Loucy (cell line): ENCODE measurements around the gene LGALS7B.

Source experiments
- H2AFZ ChIP-seq: fragments of 200-600 bp; sonication (generic); 2 replicates; pipeline ENCODE4 v1.6.0; 2016; ENCODE audit warnings: antibody characterized with exemption, mild to moderate bottlenecking, low read length, moderate library complexity
- H3F3A ChIP-seq: fragments of 200-600 bp; 2 replicates; pipeline ENCODE4 v1.6.0; 2016; ENCODE audit warnings: antibody characterized with exemption, low read depth, mild to moderate bottlenecking
- H3K27me3 ChIP-seq: fragments of 200-600 bp; sonication (generic); 2 replicates; pipeline ENCODE4 v1.6.1; 2014; ENCODE audit warnings: low read length, mild to moderate bottlenecking; ENCODE audit not compliant: insufficient read depth, poor library complexity, severe bottlenecking
- H3K36me3 ChIP-seq: fragments of 200-600 bp; sonication (generic); 2 replicates; pipeline ENCODE4 v1.6.1; 2016; ENCODE audit warnings: low read length; ENCODE audit not compliant: insufficient read depth
- H3K4me1 ChIP-seq: fragments of 200-600 bp; sonication (generic); 2 replicates; pipeline ENCODE4 v1.5.1; 2014; ENCODE audit warnings: low read length, mild to moderate bottlenecking; ENCODE audit not compliant: insufficient read depth, poor library complexity, severe bottlenecking
- H3K4me2 ChIP-seq: fragments of 200-600 bp; sonication (generic); 2 replicates; pipeline ENCODE4 v1.6.0; 2014; ENCODE audit warnings: antibody characterized with exemption, low read length, low read depth, mild to moderate bottlenecking; ENCODE audit not compliant: poor library complexity, severe bottlenecking
- H3K4me3 ChIP-seq: fragments of 200-600 bp; sonication (generic); 2 replicates; pipeline ENCODE4 v1.5.1; 2014; ENCODE audit warnings: low read length, mild to moderate bottlenecking, mixed read lengths; ENCODE audit not compliant: poor library complexity, severe bottlenecking
- H3K79me2 ChIP-seq: fragments of 200-600 bp; sonication (generic); 2 replicates; pipeline ENCODE4 v1.6.1; 2014; ENCODE audit warnings: low read length; ENCODE audit not compliant: insufficient read depth
- H3K9ac ChIP-seq: fragments of 200-600 bp; sonication (generic); 2 replicates; pipeline ENCODE4 v1.6.0; 2014; ENCODE audit warnings: mild to moderate bottlenecking, low read depth, low read length, moderate library complexity; ENCODE audit not compliant: poor library complexity, severe bottlenecking
- H3K9me2 ChIP-seq: fragments of 200-600 bp; sonication (generic); replicated peaks from 2 replicates; pipeline ENCODE4 v1.6.1; 2016; ENCODE audit warnings: low read depth, low read length, mixed read lengths
- H3K9me3 ChIP-seq: fragments of 200-600 bp; sonication (generic); 2 replicates; pipeline ENCODE4 v1.6.1; 2014; ENCODE audit warnings: mild to moderate bottlenecking, antibody characterized with exemption, low read length, low read depth; ENCODE audit not compliant: insufficient read depth
- H4K20me1 ChIP-seq: fragments of 200-600 bp; sonication (generic); 2 replicates; pipeline ENCODE4 v1.6.0; 2014; ENCODE audit warnings: antibody characterized with exemption, low read length, mild to moderate bottlenecking; ENCODE audit not compliant: insufficient read depth, poor library complexity, severe bottlenecking
- EZH2phosphoT487 ChIP-seq: fragments of 200-600 bp; IDR thresholded peaks from 2 replicates; pipeline ENCODE4 v1.6.1; 2018; ENCODE audit warnings: antibody characterized with exemption, mild to moderate bottlenecking, moderate library complexity, borderline replicate concordance
- TF ChIP-seq, protein P1 (sequence below): fragments of 200-600 bp; sonication (generic); conservative IDR thresholded peaks from 2 replicates; pipeline ENCODE4 v1.5.1; 2014; ENCODE audit warnings: mild to moderate bottlenecking, antibody characterized with exemption, low read length

LGALS7B gene

DNA sequence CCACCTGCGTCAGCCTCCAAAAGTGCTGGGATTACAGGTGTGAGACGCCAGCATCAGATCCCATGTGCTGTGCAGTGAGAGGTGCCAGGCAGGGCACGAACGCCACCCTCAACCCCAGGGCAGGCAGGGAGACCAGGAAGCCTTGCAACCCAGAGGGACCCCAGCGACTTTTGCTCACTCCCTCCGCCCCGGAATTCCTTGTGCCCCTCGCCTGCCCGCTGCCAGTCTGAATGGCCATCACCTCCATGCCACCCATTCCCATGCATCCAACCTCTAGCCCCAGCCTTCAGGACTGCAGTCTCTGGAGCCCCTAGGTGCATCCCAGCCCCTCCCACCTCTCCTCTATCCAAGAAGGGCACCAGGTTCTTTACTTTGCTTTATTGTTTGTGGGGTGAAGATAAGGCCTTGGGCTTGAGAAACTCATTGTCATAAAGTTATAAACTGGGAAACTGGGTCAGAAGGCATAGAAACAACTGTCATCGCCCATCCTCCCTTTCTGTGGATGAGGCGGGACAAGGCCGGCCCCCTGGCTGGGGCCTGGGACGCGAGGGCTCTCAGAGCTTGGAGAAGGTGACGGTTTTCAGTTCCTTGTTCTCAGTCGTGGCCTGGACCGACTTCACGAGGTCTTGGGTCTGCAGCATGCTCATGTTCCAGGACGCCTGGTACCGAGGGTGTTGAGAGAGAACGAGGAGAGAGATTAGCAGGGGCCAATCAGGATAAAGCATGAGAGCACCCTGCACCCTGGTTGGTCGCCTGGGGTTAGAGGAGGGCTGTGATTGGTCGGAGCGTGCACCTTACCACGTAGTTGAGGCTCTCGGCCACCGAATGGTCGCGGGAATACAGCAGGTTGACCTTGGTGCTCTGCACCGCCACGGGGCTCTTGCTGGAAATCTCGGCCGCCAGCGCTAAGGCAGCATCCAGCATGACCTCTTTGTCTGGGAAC lies 26.3 kb downstream of the LGALS7B start:
- no peaks in the 10 kb centered on the region for H3K9me3 ChIP-seq
- no peaks in the 10 kb centered on the region for H3K4me1 ChIP-seq
- peaks cover 12% of the 10 kb centered on the region; the same call in 1 of the 2 replicates for H3K36me3 ChIP-seq
- H3K79me2 ChIP-seq: no peaks in the 10 kb centered on the region
- H3F3A ChIP-seq: no peaks in the 10 kb centered on the region
- H3K9me2 ChIP-seq: no peaks in the 10 kb centered on the region
- H3K9ac ChIP-seq: no peak overlapping the region
- no peaks in the 10 kb centered on the region for H4K20me1 ChIP-seq
- H2AFZ ChIP-seq: no peak overlapping the region
- H3K4me3 ChIP-seq: no peak overlapping the region
- H3K27me3 ChIP-seq: no peaks in the 10 kb centered on the region
- no peak overlapping the region for H3K4me2 ChIP-seq
- TF ChIP-seq EZH2phosphoT487: no peak
- TF ChIP-seq, protein P1, sequence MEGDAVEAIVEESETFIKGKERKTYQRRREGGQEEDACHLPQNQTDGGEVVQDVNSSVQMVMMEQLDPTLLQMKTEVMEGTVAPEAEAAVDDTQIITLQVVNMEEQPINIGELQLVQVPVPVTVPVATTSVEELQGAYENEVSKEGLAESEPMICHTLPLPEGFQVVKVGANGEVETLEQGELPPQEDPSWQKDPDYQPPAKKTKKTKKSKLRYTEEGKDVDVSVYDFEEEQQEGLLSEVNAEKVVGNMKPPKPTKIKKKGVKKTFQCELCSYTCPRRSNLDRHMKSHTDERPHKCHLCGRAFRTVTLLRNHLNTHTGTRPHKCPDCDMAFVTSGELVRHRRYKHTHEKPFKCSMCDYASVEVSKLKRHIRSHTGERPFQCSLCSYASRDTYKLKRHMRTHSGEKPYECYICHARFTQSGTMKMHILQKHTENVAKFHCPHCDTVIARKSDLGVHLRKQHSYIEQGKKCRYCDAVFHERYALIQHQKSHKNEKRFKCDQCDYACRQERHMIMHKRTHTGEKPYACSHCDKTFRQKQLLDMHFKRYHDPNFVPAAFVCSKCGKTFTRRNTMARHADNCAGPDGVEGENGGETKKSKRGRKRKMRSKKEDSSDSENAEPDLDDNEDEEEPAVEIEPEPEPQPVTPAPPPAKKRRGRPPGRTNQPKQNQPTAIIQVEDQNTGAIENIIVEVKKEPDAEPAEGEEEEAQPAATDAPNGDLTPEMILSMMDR: no peak

DNA sequence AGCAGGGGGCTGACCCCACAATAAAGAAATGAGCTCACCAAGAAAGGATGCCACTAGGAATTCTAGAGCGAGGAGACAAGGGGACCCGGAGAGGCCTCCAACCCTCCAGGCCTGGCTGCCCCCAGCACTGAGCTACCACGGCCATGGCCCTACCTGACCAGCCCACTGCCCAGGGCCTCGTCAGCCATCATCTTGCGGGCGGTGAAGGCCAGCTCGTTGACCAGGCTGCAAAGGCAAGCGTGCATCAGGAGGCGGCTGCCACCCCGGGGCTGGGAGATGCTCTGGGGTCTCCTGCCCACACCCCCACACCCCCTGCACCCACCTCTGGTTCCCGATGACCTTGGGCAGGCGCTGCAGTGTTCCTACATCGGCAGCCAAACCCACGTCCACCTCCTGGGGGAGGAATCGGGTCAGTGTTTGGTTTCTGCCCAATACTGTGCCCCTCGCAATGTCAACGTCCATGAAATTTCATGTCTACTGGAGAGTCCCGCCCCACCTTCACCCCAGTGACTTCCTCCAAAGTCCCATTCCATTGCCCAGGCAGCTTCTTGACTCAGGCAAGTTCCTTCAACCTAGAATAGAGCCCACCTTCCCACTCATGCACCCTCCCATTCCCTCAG lies 27.2 kb downstream of the LGALS7B start:
- Histone ChIP-seq H3K4me3 (no peak overlapping the region), H3K9me3 (no peaks in the 10 kb centered on the region), H2AFZ (no peak overlapping the region), H3K9ac (no peak overlapping the region), H3K4me2 (no peak overlapping the region), H3K4me1 (no peaks in the 10 kb centered on the region), H3F3A (no peaks in the 10 kb centered on the region), H3K27me3 (no peaks in the 10 kb centered on the region), H3K79me2 (no peaks in the 10 kb centered on the region), H3K36me3 (peaks cover 12% of the 10 kb centered on the region; the same call in 1 of the 2 replicates), H3K9me2 (no peaks in the 10 kb centered on the region), H4K20me1 (no peaks in the 10 kb centered on the region)
- TF ChIP-seq, protein P1: no peak
- TF ChIP-seq EZH2phosphoT487: no peak

DNA sequence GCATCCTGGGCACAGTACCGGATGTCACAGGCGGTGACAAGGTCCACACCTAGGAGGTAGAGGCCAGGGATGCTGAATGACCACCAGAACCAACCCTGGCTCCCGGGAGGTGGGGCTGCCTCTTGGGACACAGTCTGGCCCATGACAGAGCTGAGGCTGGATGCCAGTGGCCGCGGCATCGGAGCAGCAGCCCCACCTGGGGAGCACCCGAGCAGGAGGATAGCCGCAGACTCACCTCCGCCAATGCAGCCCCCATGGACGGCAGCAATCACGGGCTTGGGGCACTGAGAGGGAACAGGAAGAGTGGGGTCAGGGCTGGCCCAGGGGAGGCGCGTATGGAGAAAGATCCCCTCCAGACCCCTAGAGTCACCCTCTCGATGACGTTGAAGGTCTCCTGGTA lies 28.1 kb downstream of the LGALS7B start:
- H3K4me2 ChIP-seq: no peak overlapping the region
- H2AFZ ChIP-seq: no peak overlapping the region
- peaks cover 12% of the 10 kb centered on the region; the same call in 1 of the 2 replicates for H3K36me3 ChIP-seq
- no peaks in the 10 kb centered on the region for H3K9me2 ChIP-seq
- H4K20me1 ChIP-seq: no peaks in the 10 kb centered on the region
- H3K9ac ChIP-seq: no peak overlapping the region
- no peaks in the 10 kb centered on the region for H3K79me2 ChIP-seq
- H3K4me3 ChIP-seq: no peak overlapping the region
- H3K27me3 ChIP-seq: no peaks in the 10 kb centered on the region
- TF ChIP-seq EZH2phosphoT487: no peak
- TF ChIP-seq, protein P1: no peak
- H3K9me3 ChIP-seq: no peaks in the 10 kb centered on the region
- no peaks in the 10 kb centered on the region for H3K4me1 ChIP-seq
- H3F3A ChIP-seq: no peaks in the 10 kb centered on the region
